Left renal pelvis (tissue), 4 donors: ENCODE data around the gene BCL2. TPM values are rescaled to one million over a fixed set of nuclear protein-coding genes. Genes with fewer than 3 reads are reported as not detected.
"Not testable (repeated sequence)": the region's sequence is repeated elsewhere in the genome, so short reads cannot be mapped to it uniquely, and the experiment has no call there.

Experiments used
- DNase-seq, 4 donors: peaks; one replicate each; pipeline ENCODE4 v3.0.0-alpha.2; 2013; ENCODE audit warnings: low read depth in 4 of 4, low spot score in 3 of 4
- polyA plus RNA-seq, 4 donors: library from polyadenylated mRNA; unstranded; fragments of 120-200 nt; gene quantifications; one replicate each; pipeline ENCODE4 v1.2.1, GENCODE V29; 2013; ENCODE audit not compliant: insufficient read length in 4 of 4

The BCL2 gene
- polyA plus RNA-seq, 4 donors: 21.6 to 27.4 (median 24.5) TPM

- DNase-seq: no peak
Measured at GRCh38 chr18:63207835-63208234, 111.7 kb downstream of the BCL2 start.

- DNase-seq: no peak
Measured at GRCh38 chr18:63207143-63207790, 112.3 kb downstream of the BCL2 start.

- DNase-seq: no peak
Measured at GRCh38 chr18:63206433-63207142, 113.0 kb downstream of the BCL2 start.

DNA sequence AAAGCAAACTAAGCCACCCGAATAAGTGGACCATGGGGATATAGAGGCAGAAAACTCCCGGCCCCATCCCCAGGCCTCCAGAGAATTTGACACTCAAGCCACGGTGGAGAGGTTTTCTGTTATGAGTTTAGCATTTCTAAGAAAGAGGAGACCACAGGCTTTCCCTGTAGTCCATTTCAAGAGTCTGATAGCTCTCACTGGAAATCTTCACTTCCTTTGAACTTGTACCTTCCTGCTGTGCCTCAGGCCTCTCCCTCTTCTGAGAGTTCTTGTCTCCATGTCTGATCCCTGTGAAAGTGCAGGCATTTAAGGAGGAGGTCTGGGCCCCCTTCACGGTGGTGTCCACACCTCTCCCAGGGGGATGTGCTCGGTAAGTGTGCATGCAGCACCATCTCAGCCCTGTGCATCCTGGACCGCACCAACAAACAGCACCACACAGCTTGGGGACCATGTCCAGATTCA is 113.7 kb downstream of the BCL2 start:
- no peak for DNase-seq

DNA sequence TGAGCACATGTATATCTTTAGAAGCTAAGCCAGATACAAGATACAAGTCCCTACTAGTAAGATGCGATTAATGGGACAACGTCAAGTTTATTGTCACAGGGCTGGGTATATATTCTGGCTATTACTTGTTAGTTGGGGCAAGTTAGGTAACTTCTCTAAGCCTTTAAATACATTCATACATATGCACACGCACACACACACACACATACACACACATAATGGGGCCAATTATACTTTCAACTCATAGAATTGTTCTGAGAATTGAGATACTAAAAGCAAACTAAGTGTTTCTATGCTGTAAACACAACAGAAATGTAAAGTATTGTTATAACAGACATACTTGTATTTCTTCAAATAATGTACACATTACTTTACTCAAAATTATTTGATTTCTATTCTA is 116.1 kb downstream of the BCL2 start:
- no peak for DNase-seq

GRCh38 chr18:63202828-63203227 is 116.7 kb downstream of the BCL2 start:
- DNase-seq: no peak

DNA sequence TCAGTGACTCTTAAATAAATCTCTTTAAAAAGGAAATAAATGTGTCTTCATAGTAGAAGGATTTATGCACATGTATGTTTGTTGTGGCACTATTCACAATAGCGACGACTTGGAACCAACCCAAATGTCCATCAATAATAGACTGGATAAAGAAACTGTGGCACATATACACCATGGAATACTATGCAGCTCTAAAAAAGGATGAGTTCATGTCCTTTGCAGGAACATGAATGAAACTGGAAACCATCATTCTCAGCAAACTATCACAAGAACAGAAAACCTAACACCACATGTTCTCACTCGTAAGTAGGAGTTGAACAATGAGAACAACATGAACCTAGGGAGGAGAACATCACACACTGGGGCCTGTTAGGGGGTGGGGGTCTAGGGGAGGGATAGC is 118.1 kb downstream of the BCL2 start:
- DNase-seq: not testable (repeated sequence)

GRCh38 chr18:63199743-63200241 is 119.8 kb downstream of the BCL2 start:
- no peak for DNase-seq

- DNase-seq: no peak
Measured at GRCh38 chr18:63198868-63199742, 120.5 kb downstream of the BCL2 start.

DNA sequence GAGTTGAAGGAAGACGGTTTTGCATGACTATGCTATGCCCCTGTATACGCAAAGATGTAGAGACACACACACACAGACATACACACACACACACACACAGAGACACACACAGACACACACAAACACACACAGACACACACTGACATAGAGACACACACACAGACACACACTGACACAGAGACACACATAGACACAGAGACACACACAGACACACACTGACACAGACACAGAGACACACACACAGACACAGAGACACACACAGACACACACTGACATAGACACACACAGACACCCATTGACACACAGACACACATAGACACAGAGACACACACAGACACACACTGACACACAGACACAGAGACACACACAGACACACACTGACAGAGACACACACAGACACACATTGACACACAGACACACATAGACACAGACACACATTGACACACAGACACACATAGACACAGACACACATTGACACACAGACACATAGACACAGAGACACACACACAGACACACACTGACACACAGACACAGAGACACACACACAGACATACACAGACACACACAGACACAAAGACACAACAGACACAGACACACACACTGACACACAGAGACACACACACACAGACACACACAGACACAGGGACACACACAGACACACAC is 121.3 kb downstream of the BCL2 start:
- DNase-seq: no peak

DNA sequence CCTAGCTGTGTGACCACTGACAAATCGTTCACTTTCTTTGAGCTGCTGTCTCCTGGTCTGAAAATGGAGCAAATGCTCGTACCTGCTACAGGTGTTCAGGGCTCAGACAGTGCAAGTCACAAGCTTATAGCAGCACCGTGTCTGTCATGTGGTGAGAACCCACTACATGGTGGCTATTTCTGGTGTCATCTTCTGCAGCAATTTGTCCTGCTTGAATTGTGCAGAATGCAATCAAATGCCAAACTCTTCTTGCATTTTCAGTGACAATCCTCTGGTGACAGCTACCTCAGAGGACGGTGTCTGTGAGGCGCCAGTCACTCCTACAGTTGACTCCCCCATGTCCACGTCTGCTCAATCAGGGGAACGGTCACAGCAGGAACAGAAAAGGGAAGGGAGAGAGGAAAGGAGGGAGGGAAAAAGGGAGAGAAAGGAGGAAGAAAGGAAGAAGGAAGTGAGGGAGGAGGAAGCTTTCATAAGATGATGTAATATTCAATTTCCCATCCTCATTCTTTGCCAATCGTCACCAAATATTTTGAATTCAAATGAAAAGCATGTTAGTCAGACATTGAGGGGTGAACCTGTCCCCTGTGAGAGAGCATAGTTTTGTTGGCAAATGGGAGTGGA is 122.2 kb downstream of the BCL2 start:
- DNase-seq: no peak

- DNase-seq: no peak
Measured at GRCh38 chr18:63195326-63196159, 124.0 kb downstream of the BCL2 start.

GRCh38 chr18:63192885-63193349 is 126.7 kb downstream of the BCL2 start:
- DNase-seq: no peak

DNA sequence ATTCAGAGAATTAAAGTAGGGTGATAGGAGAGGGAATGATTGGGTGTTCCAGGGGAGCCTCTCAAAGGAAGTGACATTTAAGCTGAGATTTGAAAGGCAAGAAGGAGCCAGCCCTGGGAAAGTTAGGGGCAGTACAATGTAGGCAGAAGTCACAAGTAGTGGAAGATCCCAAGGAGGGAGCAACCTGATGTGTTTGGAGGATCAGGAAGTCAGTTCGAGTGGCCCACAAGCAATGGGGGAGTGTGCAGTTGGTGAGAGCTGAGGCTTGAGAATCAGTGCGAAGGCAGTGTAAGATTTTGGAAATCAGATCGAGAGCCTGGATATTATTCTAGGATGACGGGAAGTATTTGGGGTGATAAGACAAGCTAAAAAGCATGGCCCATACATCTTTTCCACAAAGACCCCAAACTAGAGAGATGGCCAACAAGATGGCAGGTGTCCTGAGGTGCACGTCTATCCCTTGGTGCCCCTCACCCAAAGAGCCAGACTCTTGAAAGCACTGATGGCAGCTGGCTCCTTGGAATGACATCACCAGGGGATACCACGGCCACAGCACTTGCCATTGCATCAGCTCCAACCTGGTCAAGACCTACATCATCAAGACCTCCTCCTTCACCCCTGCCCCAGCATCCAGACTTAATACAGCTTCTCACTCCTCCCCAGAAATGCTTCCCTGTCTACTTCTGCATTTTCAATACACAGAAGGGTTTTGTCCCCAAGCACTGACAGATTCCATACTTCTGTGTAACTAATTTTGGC is 127.3 kb downstream of the BCL2 start:
- no peak for DNase-seq

DNA sequence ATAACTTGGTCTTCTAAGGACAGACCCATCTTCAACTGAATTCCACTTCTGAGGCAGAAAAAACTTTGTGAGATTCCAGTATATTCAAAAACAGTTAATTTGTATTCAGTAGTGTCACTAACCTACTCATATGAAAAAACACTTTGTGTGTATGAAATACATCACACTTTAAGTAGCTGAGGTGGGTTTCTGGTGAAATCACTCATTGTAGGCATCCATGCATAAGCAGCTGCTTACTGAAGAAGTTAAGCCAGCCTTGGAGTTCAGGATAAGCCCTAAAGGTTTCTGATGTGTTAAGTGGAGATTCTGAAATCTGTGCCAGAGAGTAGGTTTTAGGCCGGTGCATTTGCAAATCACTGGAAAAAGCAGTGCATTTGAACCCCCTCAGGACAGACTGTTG is 128.2 kb downstream of the BCL2 start:
- no peak for DNase-seq

GRCh38 chr18:63190838-63191237 is 128.7 kb downstream of the BCL2 start:
- not testable (repeated sequence) for DNase-seq

DNA sequence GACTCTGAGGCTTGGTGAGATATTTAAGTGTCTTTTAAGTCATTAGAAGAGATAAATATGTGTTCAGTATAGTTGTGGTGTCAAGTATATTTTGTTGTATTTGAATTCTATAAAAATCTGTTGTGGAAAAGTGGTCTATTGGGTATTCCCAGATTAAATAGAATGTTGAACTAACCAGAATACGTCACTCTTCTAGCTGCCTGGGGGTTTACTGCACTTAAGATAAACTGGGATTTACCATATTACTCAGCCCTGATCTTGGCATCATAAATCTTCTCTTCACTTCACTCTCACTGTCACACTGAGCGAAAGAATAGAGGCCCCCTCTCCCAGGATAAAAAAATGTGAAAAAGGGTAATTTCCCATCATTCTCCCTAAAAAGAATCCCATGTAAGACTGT is 129.8 kb downstream of the BCL2 start:
- DNase-seq: no peak

GRCh38 chr18:63189041-63189440 is 130.5 kb downstream of the BCL2 start:
- DNase-seq: no peak
